IPS-15b (cell line): ENCODE data around the gene RHEB.

ENCODE experiments used
- H3K27me3 ChIP-seq: one replicate; pipeline ENCODE4 v1.6.1; 2013; ENCODE audit warnings: low read length; ENCODE audit not compliant: control insufficient read depth, insufficient read depth
- H3K36me3 ChIP-seq: one replicate; pipeline ENCODE4 v1.6.1; 2013; ENCODE audit warnings: low read length; ENCODE audit not compliant: control insufficient read depth, insufficient read depth
- H3K4me1 ChIP-seq: one replicate; pipeline ENCODE4 v1.6.1; 2013; ENCODE audit warnings: mild to moderate bottlenecking, low read length; ENCODE audit not compliant: control insufficient read depth, insufficient read depth
- H3K4me3 ChIP-seq: one replicate; pipeline ENCODE4 v1.5.1; 2013; ENCODE audit warnings: low read depth, low read length
- H3K9ac ChIP-seq: one replicate; pipeline ENCODE4 v1.6.1; 2013; ENCODE audit warnings: low read depth, mild to moderate bottlenecking, low read length
- H3K9me3 ChIP-seq: one replicate; pipeline ENCODE4 v1.6.1; 2013; ENCODE audit warnings: mild to moderate bottlenecking, low read length; ENCODE audit not compliant: control insufficient read depth, insufficient read depth

The RHEB gene

GRCh38 chr7:151451626-151452571, 67.8 kb downstream of the RHEB start:
- Histone ChIP-seq H3K27me3 (peaks cover 3% of the 10 kb centered on the region), H3K9ac (no peak overlapping the region), H3K4me3 (no peak overlapping the region), H3K36me3 (no peaks in the 10 kb centered on the region), H3K4me1 (peaks cover 3% of the 10 kb centered on the region), H3K9me3 (no peaks in the 10 kb centered on the region)

DNA sequence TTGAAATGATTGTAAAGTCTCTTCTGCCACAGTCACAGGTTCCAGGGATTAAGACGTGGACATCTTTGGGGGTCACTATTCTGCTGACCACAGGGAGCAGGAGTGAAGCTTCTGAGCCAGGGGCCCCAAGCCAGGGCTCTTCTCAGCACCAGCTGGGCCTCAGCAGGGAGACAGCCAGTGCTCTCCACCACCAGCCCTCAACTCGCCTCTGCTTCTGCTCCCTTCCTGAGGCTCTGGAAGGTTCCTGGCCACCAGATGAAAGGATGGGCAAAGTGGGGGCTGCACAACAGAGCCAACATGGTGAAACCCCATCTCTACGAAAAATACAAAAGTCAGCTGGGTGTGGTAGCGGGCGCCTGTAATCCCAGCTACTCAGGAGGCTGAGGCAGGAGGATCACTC, 68.5 kb downstream of the RHEB start:
- H3K27me3 ChIP-seq: peaks cover 3% of the 10 kb centered on the region
- no peak overlapping the region for H3K4me3 ChIP-seq
- no peak overlapping the region for H3K9ac ChIP-seq
- H3K9me3 ChIP-seq: no peaks in the 10 kb centered on the region
- no peaks in the 10 kb centered on the region for H3K4me1 ChIP-seq
- H3K36me3 ChIP-seq: no peaks in the 10 kb centered on the region

DNA sequence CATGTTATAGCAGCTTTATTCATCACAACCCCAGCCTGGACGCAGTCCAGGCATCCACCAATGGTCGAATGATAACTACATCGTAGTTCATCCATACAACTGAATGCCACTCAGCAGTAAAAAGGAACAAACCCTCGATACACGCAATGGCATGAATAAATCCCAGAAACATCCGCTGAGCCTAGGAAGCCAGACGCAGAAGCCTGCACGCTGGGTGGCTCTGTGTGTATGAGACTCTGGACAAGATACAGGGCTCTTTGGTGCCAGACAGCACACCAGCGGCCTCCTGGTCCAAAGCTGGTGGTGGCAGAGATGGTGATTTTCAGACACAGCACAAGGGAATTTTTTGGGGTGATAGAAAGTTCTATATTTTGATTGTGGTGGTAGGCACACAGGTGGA, 69.7 kb downstream of the RHEB start:
- Histone ChIP-seq H3K9ac (no peak overlapping the region), H3K4me3 (no peak overlapping the region), H3K27me3 (peaks cover 3% of the 10 kb centered on the region), H3K4me1 (no peaks in the 10 kb centered on the region), H3K36me3 (no peaks in the 10 kb centered on the region), H3K9me3 (no peaks in the 10 kb centered on the region)

DNA sequence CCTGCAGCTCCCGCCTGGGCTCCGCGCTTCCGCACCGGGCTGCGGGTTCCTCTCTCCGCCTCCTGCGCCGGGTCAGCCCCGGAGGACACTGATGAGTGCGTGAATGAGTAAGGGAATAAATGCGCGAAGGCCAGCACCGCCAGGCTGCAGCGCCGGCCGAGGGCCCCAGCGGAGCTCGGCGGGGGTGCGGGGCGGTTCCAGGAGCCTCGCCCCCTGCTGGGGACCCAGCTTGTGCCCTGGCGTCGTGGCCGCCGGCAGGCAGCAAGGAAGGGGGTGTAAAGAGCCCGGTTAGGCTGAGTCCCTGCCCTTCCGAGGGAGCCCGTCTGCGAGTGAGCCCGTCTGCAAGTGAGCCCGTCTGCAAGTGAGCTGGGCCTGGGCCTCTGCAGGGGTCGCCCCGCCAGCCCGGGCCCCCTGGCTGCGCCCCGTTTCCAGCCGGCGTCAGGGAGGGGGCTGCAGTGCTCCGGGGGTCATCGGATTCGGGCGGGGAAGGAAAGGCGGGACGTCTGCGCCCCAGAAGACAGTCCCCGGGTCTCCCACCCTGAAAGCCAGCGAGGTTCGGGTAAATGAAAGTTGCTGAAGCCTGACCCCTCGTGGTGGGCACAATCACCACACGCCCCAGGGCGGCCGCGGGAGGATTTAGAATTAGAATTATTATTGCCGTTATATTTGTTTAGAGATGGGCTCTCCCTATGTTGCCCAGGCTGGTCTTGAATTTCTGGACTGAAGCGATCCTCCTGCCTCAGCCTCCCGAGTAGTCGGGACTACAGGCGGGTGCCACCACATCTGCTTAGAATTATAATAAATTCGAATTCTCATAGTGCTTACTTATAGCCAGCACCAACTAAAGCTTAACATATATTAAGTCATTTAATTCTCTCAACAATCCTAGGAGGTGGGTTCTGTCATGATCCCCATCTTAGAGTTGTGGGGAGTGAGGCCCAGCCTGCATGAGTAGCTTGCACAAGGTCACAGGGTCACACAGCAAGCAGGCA, 71.1 kb downstream of the RHEB start:
- Histone ChIP-seq H3K9me3 (no peaks in the 10 kb centered on the region), H3K4me1 (no peaks in the 10 kb centered on the region), H3K4me3 (peak overlapping the region; percentile 54), H3K9ac (no peak overlapping the region), H3K27me3 (peaks cover 3% of the 10 kb centered on the region), H3K36me3 (no peaks in the 10 kb centered on the region)

GRCh38 chr7:151447901-151448260, 71.8 kb downstream of the RHEB start:
- H3K9me3 ChIP-seq: no peaks in the 10 kb centered on the region
- no peaks in the 10 kb centered on the region for H3K36me3 ChIP-seq
- peaks cover 5% of the 10 kb centered on the region for H3K27me3 ChIP-seq
- peak overlapping the region; percentile 54 for H3K4me3 ChIP-seq
- no peak overlapping the region for H3K9ac ChIP-seq
- no peaks in the 10 kb centered on the region for H3K4me1 ChIP-seq

DNA sequence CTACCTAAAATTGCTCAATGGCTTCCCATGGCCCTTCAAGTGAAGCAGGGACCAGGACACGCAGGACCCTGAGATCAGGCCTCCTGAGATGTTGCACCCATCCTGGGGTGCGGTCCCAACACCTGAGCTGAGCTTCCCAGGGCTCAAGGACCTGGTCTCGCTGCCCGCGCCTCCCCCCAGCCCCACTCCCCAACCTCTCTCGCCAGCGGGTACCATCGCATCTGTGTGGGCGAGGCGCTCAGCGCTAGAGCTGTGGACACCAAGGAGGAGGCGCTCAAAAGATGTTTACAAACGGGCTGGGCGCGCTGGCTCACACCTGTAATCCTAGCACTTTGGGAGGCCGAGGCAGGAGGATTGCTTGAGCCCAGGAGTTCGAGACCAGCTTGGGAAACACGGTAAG, 72.4 kb downstream of the RHEB start:
- Histone ChIP-seq H3K4me1 (no peaks in the 10 kb centered on the region), H3K9me3 (no peaks in the 10 kb centered on the region), H3K27me3 (peaks cover 6% of the 10 kb centered on the region), H3K4me3 (no peak overlapping the region), H3K36me3 (no peaks in the 10 kb centered on the region), H3K9ac (no peak overlapping the region)

- peaks cover 6% of the 10 kb centered on the region for H3K27me3 ChIP-seq
- no peak overlapping the region for H3K9ac ChIP-seq
- no peaks in the 10 kb centered on the region for H3K9me3 ChIP-seq
- H3K36me3 ChIP-seq: no peaks in the 10 kb centered on the region
- no peaks in the 10 kb centered on the region for H3K4me1 ChIP-seq
- H3K4me3 ChIP-seq: no peak overlapping the region
These were observed 73.3 kb downstream of the RHEB start for GRCh38 chr7:151446412-151446811.

- Histone ChIP-seq H3K36me3 (no peaks in the 10 kb centered on the region), H3K4me1 (no peaks in the 10 kb centered on the region), H3K27me3 (peaks cover 12% of the 10 kb centered on the region), H3K9ac (no peak overlapping the region), H3K4me3 (no peak overlapping the region), H3K9me3 (no peaks in the 10 kb centered on the region)
These were observed 75.1 kb downstream of the RHEB start for GRCh38 chr7:151444632-151445031.

- Histone ChIP-seq H3K9ac (no peak overlapping the region), H3K27me3 (peaks cover 20% of the 10 kb centered on the region), H3K9me3 (no peaks in the 10 kb centered on the region), H3K4me1 (no peaks in the 10 kb centered on the region), H3K4me3 (no peak overlapping the region), H3K36me3 (no peaks in the 10 kb centered on the region)
These were observed 76.8 kb downstream of the RHEB start for GRCh38 chr7:151442776-151443496.

DNA sequence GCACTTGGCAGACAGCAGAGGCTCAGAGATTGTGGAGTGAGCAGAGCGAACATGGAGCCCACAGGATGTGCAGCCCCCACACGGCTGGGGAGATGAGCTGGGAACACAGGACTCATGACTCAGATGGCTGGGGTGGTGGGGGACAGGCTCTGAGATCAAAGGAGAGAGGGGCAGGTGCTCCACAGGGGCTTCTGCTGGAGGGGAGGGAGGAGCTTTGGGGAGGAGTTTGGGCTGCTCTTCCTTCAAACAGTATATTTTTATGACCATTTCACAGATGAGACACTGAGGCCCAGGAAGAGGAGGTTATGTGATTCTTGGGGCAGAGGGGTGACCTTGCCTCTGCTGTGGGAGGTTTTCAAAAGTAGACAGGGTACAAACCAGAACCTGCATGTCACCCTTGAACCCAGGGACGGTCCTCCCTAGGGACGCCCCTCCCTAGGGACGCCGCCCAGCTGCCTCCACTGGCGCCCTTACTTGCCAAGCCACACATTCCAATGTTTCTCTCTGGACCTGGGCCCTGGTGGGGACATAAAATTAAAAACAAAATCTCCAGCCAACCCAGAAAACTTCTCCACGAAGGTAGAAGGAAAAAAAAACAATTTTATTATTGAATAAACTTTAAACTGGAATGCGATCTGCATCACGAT, 78.8 kb downstream of the RHEB start:
- H3K4me3 ChIP-seq: peak overlapping the region; percentile 65
- peak overlapping the region; percentile 37 for H3K9ac ChIP-seq

More for the DNA sequence above, 78.8 kb downstream of the RHEB start:
- H3K27me3 ChIP-seq: peaks cover 17% of the 10 kb centered on the region
- no peaks in the 10 kb centered on the region for H3K9me3 ChIP-seq
- H3K4me1 ChIP-seq: peaks cover 3% of the 10 kb centered on the region
- no peaks in the 10 kb centered on the region for H3K36me3 ChIP-seq
